NCI-H2081 (cell line): ENCODE data around the gene PTGR2.
"Not testable (repeated sequence)": the region's sequence is repeated elsewhere in the genome, so short reads cannot be mapped to it uniquely, and the experiment has no call there.

Source experiments
- DNase-seq, 2 experiments: peaks; one replicate each; lab custom pipeline; 2025; lab: John Stamatoyannopoulos, UW

Gene PTGR2

DNA sequence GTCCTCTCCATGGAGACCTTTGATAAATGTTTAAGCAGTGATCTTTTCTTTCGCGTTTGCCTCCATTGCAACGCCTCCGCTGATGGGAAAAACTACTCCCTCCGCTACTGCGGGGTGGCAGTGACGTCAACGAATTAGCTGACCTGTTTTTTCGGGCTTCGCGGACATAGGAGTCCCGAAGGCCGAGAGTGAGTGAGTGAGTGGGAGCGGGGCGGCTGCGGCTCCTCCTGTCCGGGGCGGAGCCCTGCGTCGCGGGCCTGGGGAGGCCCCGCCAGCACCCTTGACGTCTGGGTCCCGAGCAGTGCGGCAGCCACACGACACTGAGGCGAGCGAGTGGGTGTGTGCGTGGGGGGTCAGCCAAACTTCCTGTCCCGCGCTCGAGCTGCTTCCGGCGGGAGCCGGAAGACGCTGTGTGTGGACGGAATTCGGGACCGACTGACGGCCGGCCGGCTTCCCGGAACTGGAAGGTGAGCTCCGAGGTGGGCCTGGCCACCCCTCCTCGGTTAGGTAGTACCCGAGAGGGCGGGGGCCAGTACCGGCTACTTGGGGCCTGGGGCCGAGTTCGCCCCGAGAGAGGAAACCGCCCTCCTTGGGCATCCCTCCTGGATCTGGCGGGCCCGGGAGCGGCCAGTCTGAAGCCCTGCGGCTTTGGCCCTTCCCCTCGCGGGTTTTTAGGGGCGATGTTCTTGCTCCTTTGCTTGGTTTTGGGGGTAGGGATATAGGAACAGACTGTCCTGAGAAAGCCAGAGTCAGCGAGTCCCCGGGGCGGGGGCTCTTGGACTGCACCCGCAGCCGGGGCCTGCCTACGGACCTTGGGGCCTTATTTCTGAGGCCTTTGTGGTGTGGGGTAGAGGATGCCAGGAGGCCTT is 35.1 kb downstream of the PTGR2 start, which contains the start of gene ZNF410:
Gene ZNF410, plus strand, starts transcription at position 411 of the 869 bp plus-strand sequence. CDS start 5,317 bp downstream, outside the sequence.
- DNase-seq: peak; percentile 89 to 93

GRCh38 chr14:73887318-73887616 is 35.6 kb downstream of the PTGR2 start:
- DNase-seq: no peak

DNA sequence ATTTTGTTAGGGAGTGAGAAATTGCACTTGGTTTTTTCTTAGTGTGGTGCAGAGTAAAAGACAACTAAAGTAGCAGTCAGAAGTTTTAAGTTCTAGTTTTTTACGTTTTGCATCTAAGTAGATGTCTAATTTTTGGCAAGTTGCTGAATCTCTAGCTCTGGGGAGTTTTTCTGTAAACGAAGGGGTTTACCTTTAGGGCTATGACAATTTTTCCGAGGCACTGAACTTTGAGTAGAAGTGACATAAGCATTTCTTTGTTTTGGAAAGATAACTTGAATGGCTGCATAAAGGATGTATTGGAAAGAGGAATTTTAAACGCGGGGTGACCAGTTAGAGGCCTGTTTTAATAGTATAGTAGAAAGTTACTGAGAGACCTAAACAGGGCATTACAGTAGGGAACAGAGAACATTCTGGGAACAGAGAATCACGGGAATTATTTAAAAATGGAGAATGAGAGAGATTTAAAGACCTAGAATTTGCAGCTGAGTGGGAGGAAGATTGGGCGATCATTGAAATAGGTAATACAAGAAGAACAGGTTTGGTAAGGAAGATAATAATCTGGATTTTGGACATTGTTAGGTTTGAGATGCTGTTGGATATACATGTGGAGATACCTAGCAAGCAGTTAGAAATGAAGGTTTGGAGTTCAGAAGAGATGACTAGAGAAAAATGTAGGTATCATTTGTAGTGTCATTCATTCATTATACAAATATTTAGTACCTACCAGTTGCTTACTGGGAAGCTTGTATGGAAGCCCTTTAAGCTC is 36.2 kb downstream of the PTGR2 start:
- DNase-seq: no peak

- no peak for DNase-seq
Measured at GRCh38 chr14:73888460-73888725, 36.8 kb downstream of the PTGR2 start.

GRCh38 chr14:73888971-73889370 is 37.3 kb downstream of the PTGR2 start:
- DNase-seq: no peak

- DNase-seq: no peak
Measured at GRCh38 chr14:73889376-73889775, 37.7 kb downstream of the PTGR2 start.

- not testable (repeated sequence) for DNase-seq
Measured at GRCh38 chr14:73894180-73894687, 42.6 kb downstream of the PTGR2 start.

GRCh38 chr14:73895939-73896338 is 44.3 kb downstream of the PTGR2 start:
- no peak for DNase-seq

GRCh38 chr14:73896521-73896920 is 44.9 kb downstream of the PTGR2 start:
- DNase-seq: no peak

- DNase-seq: no peak
Measured at GRCh38 chr14:73903028-73903427, 51.4 kb downstream of the PTGR2 start.

- no peak for DNase-seq
Measured at GRCh38 chr14:73909681-73910080, 58.0 kb downstream of the PTGR2 start.

DNA sequence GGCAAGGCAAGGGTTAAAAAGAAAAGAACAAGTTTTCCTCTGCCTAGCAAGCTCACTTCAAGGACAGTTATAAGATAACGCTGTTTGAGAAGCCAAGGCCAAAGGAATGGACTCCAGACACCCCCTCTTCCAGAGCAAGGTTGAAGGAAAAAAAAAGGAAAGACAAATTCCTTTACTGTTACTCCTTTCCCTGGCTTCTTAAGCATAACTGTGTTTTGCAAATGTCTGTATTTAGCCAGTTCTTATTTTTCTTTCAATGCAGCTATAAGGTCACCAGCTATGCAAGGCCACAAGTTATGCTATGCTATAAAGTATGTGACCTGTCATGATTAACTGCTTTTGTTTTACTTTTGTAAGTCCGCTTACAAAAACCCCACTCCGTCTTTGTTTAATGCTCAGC is 61.6 kb downstream of the PTGR2 start:
- DNase-seq: no peak

DNA sequence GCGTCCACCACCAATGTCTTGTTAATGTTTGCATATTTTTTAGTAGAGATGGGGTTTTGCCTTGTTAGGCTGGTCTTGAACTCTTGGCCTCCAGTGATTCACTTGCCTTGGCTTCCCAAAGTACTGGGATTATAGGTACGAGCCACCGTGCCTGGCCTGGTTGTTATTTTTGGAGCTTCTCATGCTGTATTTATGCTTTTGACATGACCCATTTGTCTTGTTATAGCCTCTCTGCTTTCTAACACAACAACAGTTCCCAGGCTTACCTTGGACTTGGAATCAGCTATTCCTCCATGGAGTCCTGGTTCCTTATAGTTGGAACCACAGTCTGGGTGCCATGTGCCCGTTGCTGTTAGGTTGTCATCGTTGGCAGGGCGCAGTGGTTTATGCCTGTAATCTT is 64.7 kb downstream of the PTGR2 start:
- no peak for DNase-seq

DNA sequence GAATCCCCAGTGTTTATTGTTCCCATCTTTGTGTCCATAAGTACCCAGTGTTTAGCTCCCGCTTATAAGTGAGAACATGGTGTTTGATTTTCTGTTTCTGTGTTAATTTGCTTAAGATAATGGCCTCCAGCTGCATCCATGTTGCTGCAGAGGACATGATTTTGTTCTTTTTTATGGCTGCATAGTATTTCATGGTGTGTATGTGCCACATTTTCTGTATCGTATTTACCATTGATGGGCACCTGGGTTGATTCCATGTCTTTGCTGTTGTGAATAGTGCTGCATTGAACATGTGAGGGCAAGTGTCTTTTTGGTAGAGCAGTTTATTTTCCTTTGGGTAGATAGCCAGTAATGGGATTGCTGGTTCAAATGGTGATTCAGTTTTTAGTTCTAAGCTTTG is 67.8 kb downstream of the PTGR2 start:
- DNase-seq: not testable (repeated sequence)

- no peak for DNase-seq
Measured at GRCh38 chr14:73924337-73924736, 72.7 kb downstream of the PTGR2 start.
